HG03460 (cell line): ENCODE measurements around the gene ABCA2.

Experiments
- ATAC-seq: cut with Tn5 transposase; IDR thresholded peaks from one replicate; pipeline ENCODE4 v1.9.1; 2021; ENCODE audit not compliant: unreplicated experiment

Gene ABCA2

GRCh38 chr9:136982232-136983051 is 45.6 kb downstream of the ABCA2 start, which contains the start of gene LCNL1:
LCNL1 (plus strand) TSS chr9:136982993; CDS start chr9:136983587, 594 bp downstream.
- ATAC-seq, result no peak

- ATAC-seq, result no peak
Measured at GRCh38 chr9:136981588-136982231, 46.3 kb downstream of the ABCA2 start.

- ATAC-seq, result no peak
Measured at GRCh38 chr9:136980669-136981478, 47.2 kb downstream of the ABCA2 start.

- no peak for ATAC-seq
Measured at GRCh38 chr9:136979769-136980587, 48.1 kb downstream of the ABCA2 start.

- ATAC-seq, result no peak
Measured at GRCh38 chr9:136978865-136979544, 49.0 kb downstream of the ABCA2 start.

- no peak for ATAC-seq
Measured at GRCh38 chr9:136978073-136978864, 49.8 kb downstream of the ABCA2 start.

GRCh38 chr9:136977649-136978072 is 50.4 kb downstream of the ABCA2 start:
- no peak for ATAC-seq

- ATAC-seq, result no peak
Measured at GRCh38 chr9:136977223-136977622, 50.8 kb downstream of the ABCA2 start, which contains the start of gene PTGDS. PTGDS (plus strand) TSS chr9:136977504; CDS start chr9:136977579, 75 bp downstream.

- ATAC-seq, result no peak
Measured at GRCh38 chr9:136975644-136976043, 52.4 kb downstream of the ABCA2 start.

- no peak for ATAC-seq
Measured at GRCh38 chr9:136974817-136975535, 53.1 kb downstream of the ABCA2 start.

GRCh38 chr9:136973618-136974617 is 54.1 kb downstream of the ABCA2 start:
- no peak for ATAC-seq

- no peak for ATAC-seq
Measured at GRCh38 chr9:136972743-136973142, 55.3 kb downstream of the ABCA2 start.

- ATAC-seq, result no peak
Measured at GRCh38 chr9:136972335-136972734, 55.7 kb downstream of the ABCA2 start.

- ATAC-seq, result no peak
Measured at GRCh38 chr9:136971746-136972145, 56.3 kb downstream of the ABCA2 start.

- ATAC-seq, result no peak
Measured at GRCh38 chr9:136970361-136970760, 57.7 kb downstream of the ABCA2 start.

- no peak for ATAC-seq
Measured at GRCh38 chr9:136969774-136970173, 58.3 kb downstream of the ABCA2 start.

GRCh38 chr9:136969150-136969549 is 58.9 kb downstream of the ABCA2 start:
- no peak for ATAC-seq
